NB4 (cell line): ENCODE measurements around the gene UNC79.

Experiments used
- POLR2A ChIP-seq: IDR thresholded peaks from 2 replicates; pipeline ENCODE4 v1.6.1; 2011; ENCODE audit warnings: mild to moderate bottlenecking; ENCODE audit not compliant: insufficient read length; ENCODE audit errors: extremely low read depth
- TF ChIP-seq, protein P1 (sequence below): IDR thresholded peaks from one replicate; pipeline ENCODE4 v1.5.1; 2012; ENCODE audit warnings: low read depth, low read length

DNA sequence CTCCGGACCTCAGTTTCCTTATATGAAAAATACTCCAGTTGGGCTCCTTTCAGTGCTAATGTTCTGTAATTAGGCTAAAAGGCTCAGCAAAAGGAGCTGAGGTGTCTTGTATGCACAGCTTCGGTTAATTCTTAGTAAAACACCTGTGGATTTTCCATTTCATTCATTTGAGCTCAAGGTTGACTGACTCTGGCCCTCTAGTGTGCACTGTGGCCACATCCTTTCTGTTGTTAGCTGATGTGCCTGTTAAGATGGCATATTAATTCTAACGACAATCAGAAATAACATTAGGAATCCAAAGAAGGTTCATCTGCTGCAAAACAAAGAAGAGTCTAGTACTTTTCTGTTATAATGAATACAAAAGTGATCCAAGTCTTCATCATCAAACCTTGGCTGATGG, 45.6 kb downstream of the UNC79 start:
- TF ChIP-seq, protein P1, sequence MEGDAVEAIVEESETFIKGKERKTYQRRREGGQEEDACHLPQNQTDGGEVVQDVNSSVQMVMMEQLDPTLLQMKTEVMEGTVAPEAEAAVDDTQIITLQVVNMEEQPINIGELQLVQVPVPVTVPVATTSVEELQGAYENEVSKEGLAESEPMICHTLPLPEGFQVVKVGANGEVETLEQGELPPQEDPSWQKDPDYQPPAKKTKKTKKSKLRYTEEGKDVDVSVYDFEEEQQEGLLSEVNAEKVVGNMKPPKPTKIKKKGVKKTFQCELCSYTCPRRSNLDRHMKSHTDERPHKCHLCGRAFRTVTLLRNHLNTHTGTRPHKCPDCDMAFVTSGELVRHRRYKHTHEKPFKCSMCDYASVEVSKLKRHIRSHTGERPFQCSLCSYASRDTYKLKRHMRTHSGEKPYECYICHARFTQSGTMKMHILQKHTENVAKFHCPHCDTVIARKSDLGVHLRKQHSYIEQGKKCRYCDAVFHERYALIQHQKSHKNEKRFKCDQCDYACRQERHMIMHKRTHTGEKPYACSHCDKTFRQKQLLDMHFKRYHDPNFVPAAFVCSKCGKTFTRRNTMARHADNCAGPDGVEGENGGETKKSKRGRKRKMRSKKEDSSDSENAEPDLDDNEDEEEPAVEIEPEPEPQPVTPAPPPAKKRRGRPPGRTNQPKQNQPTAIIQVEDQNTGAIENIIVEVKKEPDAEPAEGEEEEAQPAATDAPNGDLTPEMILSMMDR = no peak
- no peak for TF ChIP-seq POLR2A
